ENCODE measurements around the gene GADD45G.

The GADD45G gene

DNA sequence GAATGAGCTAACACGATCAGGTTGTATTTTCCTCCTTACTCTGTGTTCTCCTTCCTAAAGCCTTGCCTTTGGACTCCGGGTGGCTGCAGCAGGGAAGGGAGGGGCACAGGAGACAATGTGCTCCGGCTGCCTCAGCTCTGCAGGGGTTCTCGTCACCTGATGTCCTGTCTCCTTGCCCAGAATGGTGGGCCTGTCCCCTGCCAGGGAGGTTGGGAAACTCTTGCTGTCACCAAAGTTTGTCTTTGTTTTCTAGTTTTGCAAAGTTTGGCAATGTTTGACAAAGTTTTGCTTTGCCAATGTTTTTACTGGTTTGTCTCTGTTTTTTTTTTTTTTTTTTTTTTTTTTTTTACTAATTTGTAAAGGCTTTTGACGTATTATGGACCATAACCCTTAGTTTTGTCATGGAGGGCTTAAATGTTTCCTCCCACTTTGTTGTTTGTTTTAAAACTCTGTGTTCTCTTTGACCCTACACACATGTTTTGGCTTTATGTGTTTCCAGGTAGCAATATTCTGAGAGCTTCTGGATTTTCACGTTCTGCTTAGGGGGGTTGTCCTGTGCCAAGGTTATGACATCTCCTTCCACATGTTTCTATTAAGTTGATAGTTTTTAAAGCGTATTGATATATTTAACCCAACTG, 49.3 kb downstream of the GADD45G start:
- TF ChIP-seq EGR1 (IDR thresholded peaks at IDR 0.05), result no peak

GRCh38 chr9:89655056-89655989, 50.5 kb downstream of the GADD45G start:
- TF ChIP-seq TCF12 (IDR thresholded peaks at IDR 0.05; ENCODE audit: low read depth), result no peak
- TF ChIP-seq CEBPB (IDR thresholded peaks at IDR 0.05), result no peak
- no peak for TF ChIP-seq CREB1 (IDR thresholded peaks at IDR 0.05; ENCODE audit: low read depth)

Measured in Ishikawa (cell line).